Epithelial cell of proximal tubule (primary cell): ENCODE data around the gene IMMP2L. TPM values are rescaled to one million over a fixed set of nuclear protein-coding genes. Genes with fewer than 3 reads are reported as not detected.

Experiments
- DNase-seq: peaks from one replicate; pipeline ENCODE4 v3.0.0-alpha.2; 2011; ENCODE audit warnings: low read depth
- H3K4me3 ChIP-seq: 2 replicates; pipeline ENCODE4 v1.5.1; 2011; ENCODE audit warnings: low read depth, mild to moderate bottlenecking, low read length
- CTCF ChIP-seq: conservative IDR thresholded peaks from 2 replicates; pipeline ENCODE4 v1.5.1; 2012; ENCODE audit warnings: low read depth, mild to moderate bottlenecking, low read length
- total RNA-seq: library from RNA; depleted of rRNA; stranded (reverse); fragments of >200 nt; gene quantifications from 2 replicates; pipeline ENCODE4 v1.2.3, GENCODE V29; 2015

Gene IMMP2L
- total RNA-seq, 1 donor from 2014 or later: 8.4 TPM

- no peak overlapping the region for H3K4me3 ChIP-seq
- no peak for TF ChIP-seq CTCF
- DNase-seq: no peak
Measured at GRCh38 chr7:110760341-110760740, 802.0 kb downstream of the IMMP2L start.

- DNase-seq: no peak
- H3K4me3 ChIP-seq: no peak overlapping the region
- TF ChIP-seq CTCF: no peak
Measured at GRCh38 chr7:110759069-110759468, 803.2 kb downstream of the IMMP2L start.

- no peak for TF ChIP-seq CTCF
- H3K4me3 ChIP-seq: no peak overlapping the region
- no peak for DNase-seq
Measured at GRCh38 chr7:110754649-110755048, 807.6 kb downstream of the IMMP2L start.

GRCh38 chr7:110750931-110751605 is 811.2 kb downstream of the IMMP2L start:
- DNase-seq: no peak
- H3K4me3 ChIP-seq: no peak overlapping the region

GRCh38 chr7:110733221-110733620 is 829.1 kb downstream of the IMMP2L start:
- DNase-seq: no peak
- H3K4me3 ChIP-seq: no peak overlapping the region
- no peak for TF ChIP-seq CTCF

More at GRCh38 chr7:110750931-110751605, 811.2 kb downstream of the IMMP2L start:
- TF ChIP-seq CTCF: no peak

- H3K4me3 ChIP-seq: no peak overlapping the region
- no peak for TF ChIP-seq CTCF
- no peak for DNase-seq
Measured at GRCh38 chr7:110724811-110725210, 837.5 kb downstream of the IMMP2L start.

- H3K4me3 ChIP-seq: no peak overlapping the region
- DNase-seq: no peak
- no peak for TF ChIP-seq CTCF
Measured at GRCh38 chr7:110721395-110721794, 840.9 kb downstream of the IMMP2L start.
